ENCODE results near the gene LMBRD1. TPM values are rescaled to one million over a fixed set of nuclear protein-coding genes. Genes with fewer than 3 reads are reported as not detected.
"Not testable (repeated sequence)": the region's sequence is repeated elsewhere in the genome, so short reads cannot be mapped to it uniquely, and the experiment has no call there.

The LMBRD1 gene
- total RNA-seq, 4 donors from 2014 or later = 41.6 to 66.0 (median 57.1) TPM

DNA sequence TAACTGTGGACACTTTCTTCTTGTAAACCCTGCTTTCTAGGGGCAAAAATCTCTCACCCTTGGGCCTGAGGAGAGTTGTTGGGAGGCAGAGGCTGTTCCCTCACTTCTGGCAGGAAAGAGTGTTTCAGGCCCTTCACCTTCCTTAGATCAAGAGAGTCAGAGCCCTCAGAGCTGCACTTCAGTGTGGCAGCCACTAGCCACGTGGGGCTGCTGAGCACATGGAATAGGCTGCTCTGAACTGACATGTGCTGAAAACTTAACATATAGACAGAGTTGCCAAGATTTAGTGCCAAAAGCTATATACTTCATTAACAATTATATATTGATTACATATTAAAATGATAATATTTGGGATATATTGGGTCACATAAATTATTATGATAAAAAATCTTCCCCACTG, 4.4 kb upstream of the LMBRD1 start:
- DNase-seq (ENCODE audit: low spot score) (no peak), ATAC-seq (ENCODE audit: low FRiP score) (no peak)
- TF ChIP-seq, protein P1, sequence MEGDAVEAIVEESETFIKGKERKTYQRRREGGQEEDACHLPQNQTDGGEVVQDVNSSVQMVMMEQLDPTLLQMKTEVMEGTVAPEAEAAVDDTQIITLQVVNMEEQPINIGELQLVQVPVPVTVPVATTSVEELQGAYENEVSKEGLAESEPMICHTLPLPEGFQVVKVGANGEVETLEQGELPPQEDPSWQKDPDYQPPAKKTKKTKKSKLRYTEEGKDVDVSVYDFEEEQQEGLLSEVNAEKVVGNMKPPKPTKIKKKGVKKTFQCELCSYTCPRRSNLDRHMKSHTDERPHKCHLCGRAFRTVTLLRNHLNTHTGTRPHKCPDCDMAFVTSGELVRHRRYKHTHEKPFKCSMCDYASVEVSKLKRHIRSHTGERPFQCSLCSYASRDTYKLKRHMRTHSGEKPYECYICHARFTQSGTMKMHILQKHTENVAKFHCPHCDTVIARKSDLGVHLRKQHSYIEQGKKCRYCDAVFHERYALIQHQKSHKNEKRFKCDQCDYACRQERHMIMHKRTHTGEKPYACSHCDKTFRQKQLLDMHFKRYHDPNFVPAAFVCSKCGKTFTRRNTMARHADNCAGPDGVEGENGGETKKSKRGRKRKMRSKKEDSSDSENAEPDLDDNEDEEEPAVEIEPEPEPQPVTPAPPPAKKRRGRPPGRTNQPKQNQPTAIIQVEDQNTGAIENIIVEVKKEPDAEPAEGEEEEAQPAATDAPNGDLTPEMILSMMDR (IDR thresholded peaks at IDR 0.05) = no peak

DNA sequence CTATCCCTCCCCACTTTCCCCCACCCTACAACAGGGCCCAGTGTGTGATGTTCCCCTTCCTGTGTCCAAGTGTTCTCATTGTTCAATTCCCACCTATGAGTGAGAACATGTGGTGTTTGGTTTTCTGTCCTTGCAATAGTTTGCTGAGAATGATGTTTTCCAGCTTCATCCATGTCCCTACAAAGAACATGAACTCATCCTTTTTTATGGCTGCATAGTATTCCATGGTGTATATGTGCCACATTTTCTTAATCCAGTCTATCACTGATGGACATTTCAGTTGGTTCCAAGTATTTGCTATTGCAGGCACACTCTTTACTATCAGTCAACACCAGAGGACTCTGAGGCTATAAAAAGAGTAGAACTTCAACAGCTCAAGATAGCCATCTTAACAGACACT, 2.0 kb upstream of the LMBRD1 start:
- DNase-seq (ENCODE audit: low spot score) = not testable (repeated sequence)

DNA sequence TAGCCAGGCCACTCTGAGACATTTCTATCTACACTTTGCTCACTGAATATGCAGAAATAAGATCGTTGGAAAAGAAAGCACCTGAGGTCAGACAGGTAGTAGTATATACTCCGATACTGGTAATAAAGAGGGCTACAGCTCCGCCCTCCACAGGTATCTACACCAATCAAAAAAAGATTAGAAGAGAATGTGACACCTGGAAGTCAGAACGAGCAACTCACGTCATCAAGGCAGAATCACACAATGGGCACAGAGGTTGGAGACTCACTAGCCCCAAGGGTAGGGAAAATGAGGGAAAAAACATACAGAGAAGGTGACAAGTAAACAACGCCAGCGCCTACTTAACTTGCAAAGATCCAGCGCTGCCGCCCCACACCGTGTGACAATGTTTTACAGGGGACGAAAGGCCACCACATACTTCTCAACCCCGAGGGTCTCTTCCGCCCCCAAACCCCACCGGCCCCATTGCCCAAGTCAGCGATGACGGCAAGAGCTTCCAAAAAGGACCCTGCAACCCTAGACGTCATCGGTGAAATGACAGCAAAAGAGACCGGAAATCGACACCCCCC, 653 bp downstream of the LMBRD1 start:
- ATAC-seq (ENCODE audit: low FRiP score) = peak; percentile 14
- DNase-seq (ENCODE audit: low spot score) = peak; percentile 38
- TF ChIP-seq, protein P1 (IDR thresholded peaks at IDR 0.05) = no peak

More for the DNA sequence above, 2.0 kb upstream of the LMBRD1 start:
- not testable (repeated sequence) for ATAC-seq (ENCODE audit: low FRiP score)

DNA sequence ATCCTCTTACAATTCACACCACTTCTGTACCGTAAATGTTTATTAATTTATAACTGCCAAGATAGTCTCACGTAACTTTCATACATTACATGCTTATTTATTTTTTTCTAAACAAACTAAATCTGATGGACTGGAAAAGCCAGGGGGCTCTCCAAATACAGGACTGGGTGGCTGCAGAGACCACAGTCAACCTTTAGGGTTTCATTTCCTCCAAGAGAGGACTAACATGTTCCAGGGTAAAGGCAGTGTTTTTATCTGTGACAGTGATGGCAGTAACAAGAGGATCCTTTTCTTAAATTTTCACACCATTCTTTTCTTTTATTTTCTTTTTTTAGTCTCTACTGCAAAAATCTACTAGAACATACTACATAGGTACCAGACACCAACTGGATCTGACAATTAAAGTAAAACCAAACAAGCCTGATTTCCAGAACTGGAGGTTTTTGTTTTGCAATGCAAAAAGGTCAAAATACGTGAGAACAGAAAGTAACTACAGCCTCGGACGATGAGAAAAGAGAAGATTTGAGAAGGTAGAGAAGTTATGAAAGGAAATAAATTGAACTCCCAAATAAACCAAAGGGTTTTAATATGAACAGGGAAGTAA, 1.2 kb downstream of the LMBRD1 start:
- TF ChIP-seq, protein P1 (IDR thresholded peaks at IDR 0.05) = no peak
- ATAC-seq (ENCODE audit: low FRiP score) (no peak), DNase-seq (ENCODE audit: low spot score) (no peak)

DNA sequence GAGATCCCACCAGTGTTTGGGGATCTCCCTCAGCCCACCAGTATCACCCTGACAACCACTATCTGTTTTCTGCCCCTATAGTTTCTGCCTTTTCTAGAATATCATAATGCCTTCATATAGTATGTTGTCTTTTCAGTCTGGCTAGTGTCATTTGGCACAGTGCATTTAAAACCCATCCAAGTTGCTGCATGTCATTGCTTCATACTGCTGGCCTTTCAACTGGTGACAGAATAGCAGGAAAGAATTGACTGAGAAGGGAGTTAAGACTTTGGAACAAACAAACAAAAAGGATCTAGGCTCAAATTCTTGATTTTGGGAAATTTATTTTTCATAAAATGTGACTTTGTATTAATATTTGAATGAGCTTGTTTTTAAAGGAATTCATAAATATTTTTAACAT, 4.5 kb downstream of the LMBRD1 start:
- TF ChIP-seq, protein P1 (IDR thresholded peaks at IDR 0.05) = no peak
- ATAC-seq (ENCODE audit: low FRiP score) (no peak), DNase-seq (ENCODE audit: low spot score) (no peak)

DNA sequence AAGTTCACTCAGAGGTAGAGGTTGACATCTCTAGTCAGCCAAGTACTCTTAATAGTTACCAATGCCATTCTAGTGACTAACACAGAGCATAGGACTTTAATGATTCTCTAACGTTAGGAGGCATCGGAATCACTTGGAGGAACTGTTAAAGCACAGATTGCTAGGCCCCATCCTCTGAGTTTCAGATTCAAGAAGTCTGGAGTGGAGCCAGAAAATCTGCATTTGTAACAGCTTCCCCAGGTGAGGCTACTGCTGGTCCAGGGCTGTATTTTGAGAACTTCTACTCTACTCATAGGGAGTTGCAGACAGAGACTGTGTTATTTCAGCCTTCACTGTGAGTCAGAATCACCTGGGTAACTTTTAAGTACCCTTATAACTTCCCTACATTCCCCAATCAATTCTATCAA, 5.7 kb downstream of the LMBRD1 start:
- TF ChIP-seq, protein P1 (IDR thresholded peaks at IDR 0.05) = no peak
- DNase-seq (ENCODE audit: low spot score) = no peak
- no peak for ATAC-seq (ENCODE audit: low FRiP score)

DNA sequence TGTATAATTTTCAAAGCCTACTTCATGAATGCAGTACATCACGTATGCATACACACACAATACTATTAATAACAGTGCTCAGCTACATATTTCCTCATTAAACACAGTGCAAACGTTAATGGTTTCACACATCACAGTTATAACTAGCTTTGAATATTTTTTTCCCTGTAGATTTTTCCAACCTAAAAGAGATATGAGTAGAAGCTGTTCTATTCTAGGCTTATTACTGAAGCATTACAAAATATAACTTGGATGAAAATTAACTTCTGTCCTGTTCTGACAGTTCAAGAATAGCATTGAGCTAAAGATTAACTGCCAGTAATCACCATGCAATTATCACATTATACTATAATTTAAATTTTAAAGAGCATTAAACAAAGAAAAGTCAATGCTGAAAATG, 6.2 kb downstream of the LMBRD1 start:
- DNase-seq (ENCODE audit: low spot score) = no peak
- no peak for ATAC-seq (ENCODE audit: low FRiP score)
- TF ChIP-seq, protein P1 (IDR thresholded peaks at IDR 0.05) = no peak
